ENCODE data around the gene LLPH.

LLPH gene

GRCh38 chr12:66092559-66093269 is 37.8 kb downstream of the LLPH start:
- DNase-seq (ENCODE audit: low spot score), result no peak
- Mint-ChIP-seq H3K36me3 (ENCODE audit: low read depth) (no peaks in the 10 kb centered on the region), H3K27ac (no peak overlapping the region), H3K4me3 (no peak overlapping the region), H3K9me3 (no peaks in the 10 kb centered on the region), H3K4me1 (ENCODE audit: low read depth) (no peaks in the 10 kb centered on the region), H3K27me3 (ENCODE audit: low read depth) (peaks cover 5% of the 10 kb centered on the region)

- DNase-seq (ENCODE audit: low spot score), result no peak
- Mint-ChIP-seq H3K4me3 (no peak overlapping the region), H3K9me3 (no peaks in the 10 kb centered on the region), H3K4me1 (ENCODE audit: low read depth) (no peaks in the 10 kb centered on the region), H3K36me3 (ENCODE audit: low read depth) (no peaks in the 10 kb centered on the region), H3K27me3 (ENCODE audit: low read depth) (peaks cover 11% of the 10 kb centered on the region), H3K27ac (no peak overlapping the region)
Observed at GRCh38 chr12:66090157-66090556, 40.4 kb downstream of the LLPH start.

- H3K9me3 Mint-ChIP-seq, result no peaks in the 10 kb centered on the region
- no peaks in the 10 kb centered on the region for H3K36me3 Mint-ChIP-seq (ENCODE audit: low read depth)
- H3K4me1 Mint-ChIP-seq (ENCODE audit: low read depth), result no peaks in the 10 kb centered on the region
- peaks cover 12% of the 10 kb centered on the region for H3K27me3 Mint-ChIP-seq (ENCODE audit: low read depth)
- DNase-seq (ENCODE audit: low spot score), result peak; percentile 16
- H3K27ac Mint-ChIP-seq, result no peak overlapping the region
- no peak overlapping the region for H3K4me3 Mint-ChIP-seq
Observed at GRCh38 chr12:66087365-66087943, 43.1 kb downstream of the LLPH start.

- Mint-ChIP-seq H3K4me1 (ENCODE audit: low read depth) (no peaks in the 10 kb centered on the region), H3K27me3 (ENCODE audit: low read depth) (peaks cover 13% of the 10 kb centered on the region), H3K4me3 (no peak overlapping the region), H3K9me3 (no peaks in the 10 kb centered on the region), H3K27ac (no peak overlapping the region), H3K36me3 (ENCODE audit: low read depth) (no peaks in the 10 kb centered on the region)
- DNase-seq (ENCODE audit: low spot score), result no peak
Observed at GRCh38 chr12:66085998-66086397, 44.6 kb downstream of the LLPH start.

- no peaks in the 10 kb centered on the region for H3K4me1 Mint-ChIP-seq (ENCODE audit: low read depth)
Observed at GRCh38 chr12:66085213-66085612, 45.3 kb downstream of the LLPH start.

GRCh38 chr12:66083766-66084165 is 46.8 kb downstream of the LLPH start:
- H3K36me3 Mint-ChIP-seq (ENCODE audit: low read depth), result no peaks in the 10 kb centered on the region
- H3K27me3 Mint-ChIP-seq (ENCODE audit: low read depth), result peaks cover 20% of the 10 kb centered on the region
- H3K4me3 Mint-ChIP-seq, result no peak overlapping the region
- DNase-seq (ENCODE audit: low spot score), result no peak
- no peak overlapping the region for H3K27ac Mint-ChIP-seq
- no peaks in the 10 kb centered on the region for H3K4me1 Mint-ChIP-seq (ENCODE audit: low read depth)
- no peaks in the 10 kb centered on the region for H3K9me3 Mint-ChIP-seq

More at GRCh38 chr12:66085213-66085612, 45.3 kb downstream of the LLPH start:
- H3K36me3 Mint-ChIP-seq (ENCODE audit: low read depth), result no peaks in the 10 kb centered on the region
- H3K9me3 Mint-ChIP-seq, result no peaks in the 10 kb centered on the region
- no peak overlapping the region for H3K4me3 Mint-ChIP-seq
- H3K27ac Mint-ChIP-seq, result no peak overlapping the region
- no peak for DNase-seq (ENCODE audit: low spot score)
- peaks cover 13% of the 10 kb centered on the region for H3K27me3 Mint-ChIP-seq (ENCODE audit: low read depth)

GRCh38 chr12:66082744-66083143 is 47.8 kb downstream of the LLPH start:
- no peak overlapping the region for H3K4me3 Mint-ChIP-seq
- H3K4me1 Mint-ChIP-seq (ENCODE audit: low read depth), result no peaks in the 10 kb centered on the region
- no peak for DNase-seq (ENCODE audit: low spot score)
- peaks cover 21% of the 10 kb centered on the region for H3K27me3 Mint-ChIP-seq (ENCODE audit: low read depth)
- no peak overlapping the region for H3K27ac Mint-ChIP-seq
- H3K9me3 Mint-ChIP-seq, result no peaks in the 10 kb centered on the region
- H3K36me3 Mint-ChIP-seq (ENCODE audit: low read depth), result no peaks in the 10 kb centered on the region

- H3K36me3 Mint-ChIP-seq (ENCODE audit: low read depth), result no peaks in the 10 kb centered on the region
- H3K4me1 Mint-ChIP-seq (ENCODE audit: low read depth), result no peaks in the 10 kb centered on the region
- no peak overlapping the region for H3K4me3 Mint-ChIP-seq
- H3K27me3 Mint-ChIP-seq (ENCODE audit: low read depth), result peaks cover 16% of the 10 kb centered on the region
- H3K9me3 Mint-ChIP-seq, result no peaks in the 10 kb centered on the region
- H3K27ac Mint-ChIP-seq, result no peak overlapping the region
- DNase-seq (ENCODE audit: low spot score), result no peak
Observed at GRCh38 chr12:66080791-66081190, 49.8 kb downstream of the LLPH start.

- no peak overlapping the region for H3K27ac Mint-ChIP-seq
Observed at GRCh38 chr12:66077542-66077941, 53.0 kb downstream of the LLPH start.

GRCh38 chr12:66074561-66074960 is 56.0 kb downstream of the LLPH start:
- no peak for DNase-seq (ENCODE audit: low spot score)
- Mint-ChIP-seq H3K4me1 (ENCODE audit: low read depth) (no peaks in the 10 kb centered on the region), H3K9me3 (no peaks in the 10 kb centered on the region), H3K36me3 (ENCODE audit: low read depth) (no peaks in the 10 kb centered on the region), H3K4me3 (no peak overlapping the region), H3K27ac (no peak overlapping the region), H3K27me3 (ENCODE audit: low read depth) (peaks cover 7% of the 10 kb centered on the region)

More at GRCh38 chr12:66077542-66077941, 53.0 kb downstream of the LLPH start:
- H3K36me3 Mint-ChIP-seq (ENCODE audit: low read depth), result no peaks in the 10 kb centered on the region
- H3K4me3 Mint-ChIP-seq, result no peak overlapping the region
- no peaks in the 10 kb centered on the region for H3K9me3 Mint-ChIP-seq
- no peaks in the 10 kb centered on the region for H3K4me1 Mint-ChIP-seq (ENCODE audit: low read depth)
- no peak for DNase-seq (ENCODE audit: low spot score)
- peaks cover 13% of the 10 kb centered on the region for H3K27me3 Mint-ChIP-seq (ENCODE audit: low read depth)

GRCh38 chr12:66072566-66072965 is 58.0 kb downstream of the LLPH start:
- Mint-ChIP-seq H3K4me3 (no peak overlapping the region), H3K36me3 (ENCODE audit: low read depth) (no peaks in the 10 kb centered on the region), H3K4me1 (ENCODE audit: low read depth) (no peaks in the 10 kb centered on the region), H3K27me3 (ENCODE audit: low read depth) (peaks cover 2% of the 10 kb centered on the region), H3K27ac (no peak overlapping the region), H3K9me3 (no peaks in the 10 kb centered on the region)
- DNase-seq (ENCODE audit: low spot score), result no peak

GRCh38 chr12:66072135-66072534 is 58.4 kb downstream of the LLPH start:
- Mint-ChIP-seq H3K4me3 (no peak overlapping the region), H3K27ac (no peak overlapping the region), H3K4me1 (ENCODE audit: low read depth) (no peaks in the 10 kb centered on the region), H3K27me3 (ENCODE audit: low read depth) (peaks cover 4% of the 10 kb centered on the region), H3K9me3 (no peaks in the 10 kb centered on the region), H3K36me3 (ENCODE audit: low read depth) (no peaks in the 10 kb centered on the region)
- DNase-seq (ENCODE audit: low spot score), result no peak

- Mint-ChIP-seq H3K27ac (no peak overlapping the region), H3K9me3 (no peaks in the 10 kb centered on the region), H3K4me1 (ENCODE audit: low read depth) (peaks cover under 1% of the 10 kb centered on the region), H3K4me3 (no peak overlapping the region), H3K36me3 (ENCODE audit: low read depth) (no peaks in the 10 kb centered on the region), H3K27me3 (ENCODE audit: low read depth) (peaks cover 9% of the 10 kb centered on the region)
- no peak for DNase-seq (ENCODE audit: low spot score)
Observed at GRCh38 chr12:66071549-66071948, 59.0 kb downstream of the LLPH start.

- no peak overlapping the region for H3K27ac Mint-ChIP-seq
- H3K9me3 Mint-ChIP-seq, result no peaks in the 10 kb centered on the region
- H3K27me3 Mint-ChIP-seq (ENCODE audit: low read depth), result peaks cover 16% of the 10 kb centered on the region
- no peak for DNase-seq (ENCODE audit: low spot score)
- peaks cover 5% of the 10 kb centered on the region for H3K4me1 Mint-ChIP-seq (ENCODE audit: low read depth)
- no peaks in the 10 kb centered on the region for H3K36me3 Mint-ChIP-seq (ENCODE audit: low read depth)
- H3K4me3 Mint-ChIP-seq, result no peak overlapping the region
Observed at GRCh38 chr12:66070378-66071120, 60.0 kb downstream of the LLPH start.

All from T-helper 2 cell treated with Interferon-gamma antibody and Interleukin-4, amounts not matched to agents 5 μg/mL and 100 μg/mL, for 36 hours (primary cell).